Measurements from ENCODE around the gene F12. TPM values are rescaled to one million over a fixed set of nuclear protein-coding genes. Genes with fewer than 3 reads are reported as not detected.

Gene F12
- total and polyA plus RNA-seq, 2 donors (not counting 3 experiments of a cell fraction or from before 2014, with no cell fraction given) = 1.00 to 1.4 TPM

DNA sequence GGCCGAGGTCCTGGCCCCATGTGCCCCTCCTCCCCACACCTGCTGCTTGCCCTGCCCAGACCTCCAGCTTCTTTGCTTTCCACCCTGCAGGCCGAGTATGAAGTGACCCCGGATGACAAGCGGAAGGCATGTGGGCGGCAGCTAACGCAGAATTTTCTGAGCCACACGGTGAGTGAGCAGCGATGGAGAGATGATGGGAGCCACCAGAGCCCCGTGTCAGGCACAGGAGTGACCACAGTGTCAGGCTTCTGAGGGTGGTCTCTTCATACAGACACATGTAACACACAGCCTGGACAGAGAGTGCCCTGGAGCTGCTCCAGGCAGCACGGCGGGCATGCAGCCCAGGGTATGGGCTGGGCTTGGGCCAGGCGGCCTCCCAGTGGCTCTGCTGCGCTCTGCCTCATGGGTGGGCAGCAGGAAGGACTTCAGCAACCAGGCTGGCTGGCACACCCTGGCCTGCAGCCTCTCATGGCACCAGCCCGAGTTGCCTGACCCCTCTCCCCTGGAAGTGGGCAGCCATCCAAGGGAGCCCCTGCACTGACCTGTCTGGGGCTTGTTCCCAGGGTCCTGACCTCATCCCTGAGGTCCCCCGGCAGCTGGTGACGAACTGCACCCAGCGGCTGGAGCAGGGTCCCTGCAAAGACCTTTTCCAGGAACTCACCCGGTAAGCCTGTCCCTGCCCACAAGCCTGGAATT, 22.9 kb upstream of the F12 start:
- ChIA-PET POLR2A (no interaction called here), CTCF (interaction anchor here (0.7 to 1.4 kb wide), 3 partner anchors 28 to 29 kb away, joined by 3 to 5 read pairs (median 3); no protein-coding TSS in a partner anchor)
- no TSS peak for BruUV-seq (replicated peaks)
- intact Hi-C loops (cut with micrococcal nuclease) (no loop called here), dilution Hi-C loops (cut with MboI; ENCODE audit: extremely low pct_ligation_motif_present, low sequenced_read_pairs) (no loop called here)
- FAIRE-seq = no peak
- Histone ChIP-seq H3K9ac (replicated peaks; ENCODE audit: extremely low read depth, insufficient read depth, low read length) (no peak overlapping the region), H3K27me3 (ENCODE audit: control insufficient read depth in 2 of 2, insufficient read depth in 2 of 2, low read length in 2 of 2) (no peaks in the 10 kb centered on the region), H3K27ac (ENCODE audit: insufficient read depth, low read depth, low read length) (no peak overlapping the region), H3K9me1 (replicated peaks; ENCODE audit: control insufficient read depth, extremely low read depth, insufficient read depth, low read length) (no peaks in the 10 kb centered on the region), H3K4me1 (ENCODE audit: control insufficient read depth, extremely low read depth, insufficient read depth, low read length) (peaks cover 4% of the 10 kb centered on the region), H3K79me2 (ENCODE audit: control insufficient read depth, insufficient read depth, low read length) (peaks cover 23% of the 10 kb centered on the region), H3K4me3 (replicated peaks in 1 of 3; ENCODE audit: insufficient read depth in 1 of 3, low read depth in 1 of 3, low read length in 3 of 3) (no peak overlapping the region), H3K36me3 (ENCODE audit: control insufficient read depth in 2 of 2, extremely low read depth in 1 of 2, insufficient read depth in 2 of 2, low read length in 2 of 2) (peaks cover 11 to 31% of the 10 kb centered on the region in 2 experiments), H4K20me1 (replicated peaks; ENCODE audit: control insufficient read depth, extremely low read depth, insufficient read depth, low read length) (no peaks in the 10 kb centered on the region), H3K4me2 (ENCODE audit: insufficient read depth, low read length) (no peak overlapping the region), H3K9me3 (replicated peaks; ENCODE audit: control insufficient read depth, insufficient read depth, low read length) (no peaks in the 10 kb centered on the region), H2AFZ (ENCODE audit: low read depth, low read length) (no peak overlapping the region)
- no peak for TF ChIP-seq POLR2A (IDR thresholded peaks at IDR 0.05; ENCODE audit: low read depth, low read length)
- TF ChIP-seq, protein P1, sequence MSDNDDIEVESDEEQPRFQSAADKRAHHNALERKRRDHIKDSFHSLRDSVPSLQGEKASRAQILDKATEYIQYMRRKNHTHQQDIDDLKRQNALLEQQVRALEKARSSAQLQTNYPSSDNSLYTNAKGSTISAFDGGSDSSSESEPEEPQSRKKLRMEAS (IDR thresholded peaks at IDR 0.05; ENCODE audit: insufficient read depth, insufficient read length) = no peak
- no peak for TF ChIP-seq MYC (IDR thresholded peaks at IDR 0.05; ENCODE audit: low read depth, low read length)
- no peak for TF ChIP-seq FOS (IDR thresholded peaks at IDR 0.05; ENCODE audit: borderline replicate concordance, insufficient read depth, low read length)
- TF ChIP-seq GATA2 (IDR thresholded peaks at IDR 0.05; ENCODE audit: insufficient read depth, insufficient read length, low read depth, low read length) = no peak
- TF ChIP-seq POLR2AphosphoS5 (IDR thresholded peaks at IDR 0.05; ENCODE audit: insufficient read depth, low read depth, low read length) = no peak
- no peak for DNase-seq (ENCODE audit: low read depth, low spot score)
